NCI-H2227 (cell line): Measurements from ENCODE around the gene KCNH2.

ENCODE experiments used
- DNase-seq: peaks from one replicate; lab custom pipeline; 2025; ENCODE audit not compliant: unreplicated experiment; lab: John Stamatoyannopoulos, UW

KCNH2 gene

DNA sequence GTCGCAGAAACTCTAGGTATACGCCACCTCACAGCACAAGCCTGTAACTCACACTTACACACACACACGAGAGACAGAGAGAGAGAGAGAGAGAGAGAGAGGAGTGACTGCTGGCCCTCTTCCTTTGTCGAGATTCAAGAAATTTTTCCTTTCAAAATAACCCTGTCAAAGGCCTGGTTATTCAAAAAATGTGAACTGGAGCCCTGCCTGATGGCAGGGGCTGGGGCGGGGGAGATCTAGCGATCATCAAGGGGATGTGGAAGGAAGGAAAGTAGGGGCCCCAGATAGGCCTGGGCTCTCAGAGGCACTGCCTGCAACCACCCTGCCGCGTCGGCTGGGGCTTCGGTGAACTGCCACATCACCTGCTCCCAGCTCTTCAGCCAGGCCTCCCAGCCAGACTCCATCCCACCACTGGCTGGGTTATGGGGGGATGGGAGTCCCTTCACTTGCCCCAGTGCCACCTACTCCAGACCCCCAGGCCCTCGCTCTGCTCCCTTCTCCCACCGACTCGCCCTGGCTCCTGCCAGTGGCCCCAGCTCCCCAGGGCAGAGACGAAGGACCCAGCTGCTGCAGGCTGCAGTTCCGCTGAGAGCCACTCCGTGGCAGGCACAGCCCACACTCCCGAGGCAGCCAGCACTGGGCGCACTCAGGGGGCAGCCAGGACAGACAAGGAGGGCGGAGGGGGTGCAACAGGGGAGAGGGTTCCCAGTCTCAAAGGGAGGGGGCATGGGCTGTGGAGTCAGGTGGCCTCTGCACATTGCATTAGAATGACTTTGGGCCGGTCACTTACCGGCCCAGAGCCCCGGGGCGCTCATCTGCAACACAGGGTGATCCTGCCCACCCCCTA lies 15.3 kb downstream of the KCNH2 start:
- peak; percentile 81 for DNase-seq

DNA sequence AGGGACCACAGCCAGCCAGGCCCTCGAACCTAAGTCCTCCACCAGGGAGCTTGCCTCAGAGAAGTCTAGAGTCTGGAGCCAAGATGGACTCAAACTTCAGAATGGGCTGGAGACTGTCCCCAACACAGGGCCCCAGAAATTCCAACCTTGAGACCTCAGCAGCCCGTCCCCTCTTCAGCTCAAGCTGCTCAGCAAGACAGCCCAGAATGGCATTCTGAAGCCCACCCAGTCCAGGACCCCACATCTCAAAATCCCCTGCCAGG lies 15.9 kb downstream of the KCNH2 start:
- no peak for DNase-seq

DNA sequence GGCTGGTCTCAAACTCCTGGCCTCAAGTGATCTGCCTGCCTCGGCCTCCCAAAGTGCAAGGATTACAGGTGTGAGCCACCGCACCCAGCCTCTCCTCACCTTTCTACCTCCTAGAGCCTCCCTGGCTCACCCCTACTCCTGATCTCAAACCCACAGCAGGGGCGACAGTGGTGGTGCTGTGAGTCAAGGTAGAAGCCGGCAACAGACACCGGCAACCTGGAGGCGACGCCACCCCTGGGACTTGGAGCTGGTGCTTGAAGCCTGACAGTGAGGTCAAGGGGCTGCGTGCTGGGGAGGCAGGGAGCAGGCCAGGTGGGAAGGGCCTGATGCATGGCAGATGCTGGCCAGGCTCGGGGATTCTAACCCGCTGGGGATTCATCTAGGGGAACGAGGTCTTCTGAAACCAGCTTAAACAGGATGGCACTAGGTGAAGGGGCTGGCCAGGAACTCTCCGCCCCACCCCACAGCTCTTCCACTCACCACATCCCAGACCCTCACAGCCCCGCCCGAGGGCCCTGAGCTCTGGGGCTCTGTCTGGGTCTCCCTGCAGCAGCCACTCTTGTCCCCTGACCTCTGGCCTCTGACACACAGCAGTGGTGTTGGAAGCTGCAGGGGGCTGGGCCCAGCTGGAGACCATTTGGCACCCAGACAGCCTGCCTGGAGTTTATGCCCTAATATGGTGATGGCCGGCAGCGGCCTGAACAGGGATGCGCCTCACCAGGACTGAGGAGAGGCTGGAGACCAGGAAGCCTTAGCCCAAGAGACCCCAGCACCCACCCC lies 16.4 kb downstream of the KCNH2 start:
- no peak for DNase-seq

DNA sequence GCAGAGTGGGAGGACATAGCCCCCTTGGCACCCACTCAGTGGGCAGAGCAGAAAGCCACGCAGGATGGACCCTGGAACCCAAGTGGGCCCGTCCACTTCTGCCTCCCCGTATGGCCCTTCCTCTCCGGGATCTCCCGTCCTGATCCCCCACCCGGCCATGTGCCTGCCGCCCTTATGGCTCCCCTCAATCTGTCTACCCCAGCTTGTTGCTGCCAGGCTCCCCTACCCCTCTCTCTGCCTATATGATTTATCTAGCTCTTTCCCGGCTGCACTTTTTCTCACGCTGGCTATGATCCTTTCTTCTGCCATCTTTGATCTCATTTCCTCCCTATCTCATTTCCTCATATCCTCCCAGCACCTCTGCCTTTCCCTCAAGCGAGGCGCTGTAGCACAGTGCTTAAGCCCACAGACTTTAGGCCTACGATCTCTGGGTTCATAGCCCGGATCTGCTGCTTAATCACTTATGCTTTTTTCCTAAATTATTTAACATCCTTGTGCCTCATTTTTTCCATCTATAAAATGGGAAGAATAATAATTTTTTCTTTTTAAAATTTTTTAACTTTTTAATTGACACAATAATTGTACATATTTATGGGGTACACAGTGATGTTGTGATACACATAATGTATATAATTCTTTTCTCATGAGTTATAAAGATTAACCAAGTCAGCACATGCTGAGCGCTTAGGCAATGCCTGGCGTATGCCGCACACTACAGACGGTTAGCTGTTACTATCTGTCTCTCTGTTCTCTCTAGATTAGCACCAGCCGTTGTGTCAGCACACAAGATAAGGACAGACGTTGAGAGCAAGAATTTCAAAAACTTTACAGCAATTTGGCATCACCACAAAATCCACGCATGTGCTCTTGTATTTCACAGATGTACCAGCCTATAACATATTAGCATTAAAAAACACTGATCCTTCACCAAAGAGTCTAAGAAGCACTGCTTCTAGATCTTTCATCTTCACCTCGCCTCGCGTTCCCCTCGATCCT lies 18.1 kb downstream of the KCNH2 start:
- no peak for DNase-seq

DNA sequence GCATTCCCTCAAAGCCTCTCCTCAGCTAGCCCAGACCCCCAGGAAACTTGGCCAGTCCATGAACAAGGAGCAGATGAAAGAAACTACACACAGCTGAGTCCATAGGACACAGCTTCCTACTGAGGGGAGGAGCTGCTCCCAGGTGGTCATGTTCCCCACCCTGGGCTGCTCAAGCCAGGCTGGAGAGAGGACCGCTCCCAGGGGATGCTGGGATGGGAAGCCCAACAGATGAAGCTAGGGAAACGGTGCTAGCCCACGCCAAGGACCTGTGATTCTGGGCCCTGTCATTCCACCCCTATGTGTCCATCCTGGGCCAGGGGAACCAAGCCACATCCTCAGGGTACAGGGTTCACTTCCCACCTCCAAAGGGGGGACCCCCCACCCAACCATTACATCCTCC lies 19.0 kb downstream of the KCNH2 start:
- DNase-seq, result no peak

DNA sequence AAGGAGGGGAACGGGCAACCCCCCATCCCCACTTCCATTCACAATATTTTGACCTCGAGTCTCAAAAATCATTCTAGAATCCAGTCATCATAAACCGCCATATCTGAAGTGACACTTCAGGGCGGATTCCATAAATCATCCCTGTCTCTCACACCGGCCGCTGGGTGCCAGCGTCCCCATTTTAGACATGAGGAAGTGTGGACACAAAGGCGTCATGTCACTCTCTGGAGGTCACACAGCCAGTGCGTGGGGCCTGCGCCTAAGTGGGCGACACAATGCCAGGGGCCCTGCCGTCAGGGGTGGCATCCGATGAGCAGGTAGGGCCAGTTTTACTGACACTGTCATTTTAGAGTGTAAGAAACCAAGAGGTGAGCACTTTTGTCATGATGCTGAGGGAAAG lies 19.5 kb downstream of the KCNH2 start:
- DNase-seq, result no peak

DNA sequence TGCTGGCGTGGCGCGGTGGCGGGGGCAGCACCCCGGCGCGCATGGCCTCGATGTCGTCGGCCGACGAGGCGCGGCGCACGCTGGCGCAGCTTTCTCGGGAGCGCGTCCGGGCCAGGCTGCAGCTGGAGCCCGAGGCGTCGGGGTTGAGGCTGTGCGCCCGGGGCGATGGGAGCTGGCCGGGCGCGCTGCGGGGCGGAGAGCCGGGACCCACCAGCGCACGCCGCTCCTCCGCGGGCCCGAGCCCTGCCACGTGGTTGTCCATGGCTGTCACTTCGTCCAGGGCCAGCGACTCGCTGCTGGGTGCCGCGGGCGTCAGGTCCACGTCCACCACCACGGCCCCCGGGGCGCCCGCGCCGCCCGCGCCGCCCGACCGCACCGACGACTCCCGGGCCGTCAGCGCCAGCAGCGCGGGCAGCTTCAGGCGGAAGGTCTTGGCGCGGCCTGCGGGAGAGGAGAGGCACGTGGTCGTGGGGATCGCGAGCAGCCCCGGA lies 20.0 kb downstream of the KCNH2 start:
- DNase-seq, result no peak

DNA sequence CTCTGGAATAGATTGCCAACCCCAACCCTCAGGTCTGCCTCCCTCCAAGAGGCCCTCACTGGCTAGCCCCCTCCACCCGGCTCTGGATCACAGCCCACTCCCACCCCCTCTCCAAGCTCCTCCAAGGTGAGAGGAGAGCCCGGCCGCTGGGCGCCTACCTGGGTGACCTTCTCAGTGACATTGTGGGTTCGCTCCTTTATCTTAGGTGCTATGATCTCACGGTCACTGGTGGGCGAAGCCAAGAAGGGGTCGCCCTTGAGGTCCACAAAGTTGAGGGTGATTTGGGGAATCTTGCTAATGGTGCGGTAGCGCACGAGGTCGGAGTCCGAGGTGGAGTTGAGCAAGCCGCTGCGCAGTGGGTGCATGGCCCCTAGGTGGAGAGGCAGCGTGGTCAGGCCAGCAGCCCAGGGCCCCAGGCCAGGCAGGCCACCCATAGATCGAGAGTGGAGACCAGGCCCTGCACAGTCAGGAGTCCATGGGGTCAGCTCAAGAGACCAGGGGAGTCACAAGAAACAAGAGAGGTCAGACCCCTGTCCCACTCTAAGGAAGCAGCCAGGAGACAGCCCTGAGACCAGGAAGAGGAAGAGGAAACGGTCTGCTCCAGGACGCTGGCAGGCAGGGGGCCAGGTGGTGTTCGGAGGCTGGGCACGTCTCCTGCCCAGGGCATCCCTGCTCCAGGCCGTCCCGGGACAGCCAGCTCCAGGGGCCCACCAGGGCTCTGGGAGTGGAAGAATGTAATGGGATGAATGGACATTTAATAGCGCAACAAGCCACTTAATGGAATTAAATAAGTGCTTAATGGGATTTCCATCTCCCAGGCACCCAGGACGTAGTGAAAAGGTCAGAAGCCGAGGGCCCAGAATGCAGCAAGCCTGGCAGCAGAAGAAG lies 20.7 kb downstream of the KCNH2 start:
- no peak for DNase-seq

DNA sequence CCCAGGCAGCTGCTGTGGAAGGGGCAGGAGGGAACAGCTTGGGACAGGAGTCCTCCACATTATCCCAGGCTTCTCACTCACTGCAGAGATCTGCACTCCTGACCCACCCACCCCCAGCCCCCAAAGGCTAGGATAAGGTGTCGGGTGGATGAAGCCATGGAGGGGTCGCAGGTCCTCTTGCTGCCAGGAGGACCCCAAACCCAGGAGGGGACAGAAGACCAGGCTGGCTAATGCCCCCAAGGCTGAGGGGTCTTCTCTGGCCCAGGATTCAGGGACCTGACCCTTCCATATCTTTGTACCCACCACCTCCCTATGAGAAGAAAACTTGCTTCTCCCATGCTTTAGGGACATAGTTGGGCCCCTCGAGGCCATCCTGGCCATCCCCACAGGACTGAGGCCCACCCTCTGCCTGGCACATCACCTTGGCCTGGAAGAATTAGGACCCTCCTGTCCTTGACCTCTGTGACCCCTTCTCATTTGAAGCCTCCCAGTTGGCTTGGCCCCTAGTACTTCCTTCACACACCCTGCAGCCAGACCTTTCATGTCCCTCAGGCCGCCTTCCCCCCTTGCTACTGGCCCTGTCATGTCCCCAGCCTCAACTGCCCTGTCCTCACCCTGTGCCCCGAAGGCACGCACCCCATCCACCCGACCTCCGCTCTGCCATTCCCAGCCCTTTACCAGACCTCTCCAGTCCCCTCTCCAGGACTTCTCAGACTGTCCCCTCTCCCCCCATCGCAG lies 21.6 kb downstream of the KCNH2 start:
- no peak for DNase-seq

DNA sequence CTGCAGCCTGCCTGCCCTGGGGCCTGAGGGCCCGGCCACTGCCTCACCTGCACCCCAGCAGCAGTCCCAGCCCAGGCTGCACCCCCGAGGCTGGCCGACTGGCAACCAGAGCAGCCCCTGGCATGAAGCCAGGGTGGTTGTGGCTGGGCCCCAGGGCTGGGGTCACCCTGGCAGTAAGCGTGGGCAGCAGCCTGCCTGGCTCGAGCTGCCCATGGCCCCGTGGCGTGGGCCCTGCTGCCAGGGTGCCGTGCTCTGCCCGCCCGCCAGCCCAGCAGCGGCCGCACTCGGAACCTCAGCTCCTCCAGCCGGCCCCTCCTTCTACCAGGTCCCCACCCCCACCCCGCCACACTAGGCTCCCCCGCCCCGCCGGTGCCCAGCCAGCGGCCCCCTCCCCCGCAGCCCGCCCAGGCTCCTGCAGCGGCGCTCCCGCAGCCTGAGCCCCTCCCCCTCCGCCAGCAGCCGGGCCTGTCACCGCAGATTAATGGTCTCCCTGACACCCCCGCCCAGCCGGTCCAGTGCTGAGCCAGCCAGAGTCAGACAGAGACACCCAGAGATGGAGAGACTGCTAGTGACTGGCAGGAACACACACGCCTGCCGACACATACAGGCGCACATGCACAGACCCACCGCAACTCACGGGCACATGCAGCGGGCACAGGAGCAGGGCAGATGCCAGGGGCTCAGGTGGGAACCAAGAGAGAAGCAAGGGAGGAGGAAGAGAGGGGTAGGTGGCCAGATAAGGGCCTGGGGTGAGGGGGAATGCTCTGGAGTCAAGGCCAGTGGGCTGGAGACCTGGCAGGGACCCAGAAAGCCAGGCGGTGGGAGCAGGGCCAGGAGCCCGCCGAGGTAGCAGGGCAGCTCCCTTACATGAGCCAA lies 22.4 kb downstream of the KCNH2 start:
- peak; percentile 92 for DNase-seq

DNA sequence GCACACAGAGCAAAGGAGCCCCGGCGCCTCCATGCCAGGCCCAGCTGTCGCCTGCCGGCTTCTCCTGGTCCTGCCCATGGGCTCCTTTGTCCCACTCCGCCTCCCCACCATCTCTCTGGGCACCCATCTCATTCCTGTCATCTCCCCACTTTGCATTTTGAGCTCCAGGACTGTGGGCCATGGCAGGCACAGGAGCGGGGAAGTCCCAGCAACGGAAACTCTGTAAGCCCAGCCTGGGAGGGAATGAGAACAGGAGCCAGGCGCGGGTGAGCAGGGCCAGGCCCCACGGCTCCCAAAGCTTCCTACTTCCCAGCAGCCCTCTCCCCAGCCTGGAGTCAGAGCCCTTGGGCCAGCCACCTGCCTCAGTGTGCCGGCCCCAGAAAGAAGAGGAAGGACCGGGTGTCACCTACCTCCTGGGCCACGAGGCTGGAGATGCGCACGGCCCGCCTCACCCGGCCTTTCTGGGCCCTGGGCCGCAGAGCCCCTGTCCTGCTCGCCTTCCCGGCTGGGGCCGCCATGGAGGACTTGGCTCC lies 23.1 kb downstream of the KCNH2 start:
- no peak for DNase-seq

DNA sequence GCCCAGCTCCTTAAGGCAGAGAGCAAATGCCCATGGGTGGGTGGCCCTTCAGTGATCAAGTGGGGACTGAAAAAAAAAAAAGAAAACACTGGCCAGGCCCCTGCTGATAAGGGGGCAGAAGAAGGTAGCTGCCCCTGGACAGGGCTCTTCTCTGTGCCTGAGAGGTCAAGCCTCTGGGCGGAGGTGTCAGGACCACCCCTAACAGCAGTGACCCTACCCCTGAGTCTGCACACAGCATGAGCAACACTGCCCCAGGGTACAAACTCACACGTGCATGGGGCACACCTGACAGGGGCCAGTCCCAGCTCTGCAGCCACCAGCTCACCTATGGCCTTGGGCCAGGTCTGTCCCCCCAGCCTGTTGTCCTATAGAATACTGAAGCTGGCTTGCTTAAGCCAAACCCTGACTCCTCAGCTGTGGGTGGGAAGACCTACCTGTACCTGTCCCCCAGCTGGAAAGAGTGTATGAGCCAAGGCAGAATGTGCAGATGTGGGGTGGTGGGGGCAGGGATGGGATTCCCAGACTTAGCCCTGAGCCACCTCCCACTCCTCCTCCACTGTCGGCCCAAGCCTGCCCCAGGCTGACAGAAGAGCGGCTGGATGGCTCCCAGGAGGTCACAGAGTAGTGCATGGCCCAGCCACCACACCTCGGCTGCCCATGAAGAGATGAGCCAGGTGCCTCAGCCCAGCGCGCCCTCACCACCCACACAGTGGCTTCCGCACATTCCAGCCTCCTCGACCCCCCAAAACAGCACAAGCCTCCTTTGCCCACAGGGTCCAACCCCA lies 23.7 kb downstream of the KCNH2 start:
- DNase-seq, result no peak

DNA sequence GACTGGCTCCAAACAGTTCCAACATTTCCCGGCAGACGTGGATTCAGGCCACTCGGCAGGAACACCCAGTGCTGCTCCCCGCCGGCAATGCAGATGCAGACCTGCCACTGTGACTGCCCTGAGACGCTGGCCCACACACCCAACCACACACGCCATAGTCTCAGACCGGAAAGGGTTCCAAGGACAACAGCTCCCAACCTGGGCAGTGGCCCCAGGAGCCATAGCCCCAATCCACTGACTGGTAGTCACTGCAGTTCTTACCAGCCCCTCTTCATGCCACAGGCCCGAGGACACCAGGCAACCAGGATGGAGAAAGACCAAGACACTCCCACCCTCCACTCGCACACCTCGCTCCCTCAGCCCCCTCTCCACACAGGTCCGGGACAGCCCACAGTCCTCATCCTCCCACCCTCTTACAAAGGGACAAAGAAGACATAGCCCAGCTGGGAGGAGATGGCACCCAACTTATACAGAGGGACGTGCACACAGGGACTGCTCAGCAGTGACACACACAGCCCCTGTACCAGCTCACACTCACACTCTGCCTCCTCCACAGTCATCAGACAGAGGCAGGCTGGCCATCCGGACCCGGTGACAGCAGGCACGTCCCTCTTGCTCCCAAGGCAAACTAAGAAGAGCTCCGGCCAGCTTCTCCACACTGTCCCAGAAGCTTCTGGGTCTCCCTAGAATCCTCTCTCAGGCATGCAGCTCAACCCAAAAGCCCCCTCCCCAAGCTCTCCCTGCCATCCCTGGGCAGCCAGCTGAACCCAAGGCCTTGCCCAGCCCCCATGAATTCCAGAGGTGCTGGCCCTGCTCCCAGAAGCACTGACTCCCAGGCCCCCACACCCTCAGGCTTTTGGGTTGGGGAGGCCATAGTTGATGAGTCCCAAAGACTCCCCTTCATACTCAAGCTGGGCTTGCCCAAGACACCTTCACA lies 24.8 kb downstream of the KCNH2 start:
- DNase-seq, result no peak

DNA sequence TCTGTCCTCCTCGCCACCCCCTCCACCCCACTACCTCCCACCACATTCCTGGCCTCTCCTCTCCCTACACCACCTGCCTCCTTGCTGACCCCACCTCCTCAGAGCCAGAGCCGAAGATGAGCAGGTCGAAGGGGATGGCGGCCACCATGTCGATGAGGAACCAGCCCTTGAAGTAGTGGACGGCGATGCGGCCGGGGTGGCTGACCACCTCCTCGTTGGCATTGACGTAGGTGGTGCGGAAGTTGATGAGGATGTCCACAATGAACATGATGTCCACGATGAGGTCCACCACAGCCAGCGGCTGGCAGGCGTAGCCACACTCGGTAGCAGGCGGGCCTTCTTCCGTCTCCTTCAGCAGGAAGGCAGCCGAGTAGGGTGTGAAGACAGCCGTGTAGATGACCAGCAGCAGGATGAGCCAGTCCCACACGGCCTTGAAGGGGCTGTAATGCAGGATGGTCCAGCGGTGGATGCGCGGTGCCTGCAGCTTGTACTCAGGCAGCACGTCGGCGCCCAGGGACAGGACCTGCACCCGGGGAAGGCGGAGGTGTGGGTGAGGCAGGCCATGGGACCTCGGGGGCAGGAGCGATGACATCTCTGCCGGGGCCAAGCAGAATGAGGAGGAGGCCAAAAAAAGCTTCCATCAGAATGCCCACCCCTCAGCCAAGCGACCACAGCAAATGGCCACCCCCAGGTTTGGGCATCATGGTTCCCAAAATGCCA lies 25.6 kb downstream of the KCNH2 start:
- DNase-seq, result no peak

DNA sequence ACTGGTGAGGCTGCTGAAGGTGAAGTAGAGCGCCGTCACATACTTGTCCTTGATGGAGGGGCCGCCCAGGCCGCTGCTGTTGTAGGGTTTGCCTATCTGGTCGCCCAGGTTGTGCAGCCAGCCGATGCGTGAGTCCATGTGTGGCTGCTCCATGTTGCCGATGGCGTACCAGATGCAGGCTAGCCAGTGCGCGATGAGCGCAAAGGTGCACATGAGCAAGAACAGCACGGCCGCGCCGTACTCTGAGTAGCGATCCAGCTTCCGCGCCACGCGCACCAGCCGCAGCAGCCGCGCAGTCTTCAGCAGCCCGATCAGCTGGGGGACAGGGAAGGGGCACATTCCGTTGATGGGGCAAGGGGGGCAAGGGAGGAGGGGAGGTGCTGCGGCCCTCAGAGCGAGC lies 26.6 kb downstream of the KCNH2 start:
- no peak for DNase-seq

DNA sequence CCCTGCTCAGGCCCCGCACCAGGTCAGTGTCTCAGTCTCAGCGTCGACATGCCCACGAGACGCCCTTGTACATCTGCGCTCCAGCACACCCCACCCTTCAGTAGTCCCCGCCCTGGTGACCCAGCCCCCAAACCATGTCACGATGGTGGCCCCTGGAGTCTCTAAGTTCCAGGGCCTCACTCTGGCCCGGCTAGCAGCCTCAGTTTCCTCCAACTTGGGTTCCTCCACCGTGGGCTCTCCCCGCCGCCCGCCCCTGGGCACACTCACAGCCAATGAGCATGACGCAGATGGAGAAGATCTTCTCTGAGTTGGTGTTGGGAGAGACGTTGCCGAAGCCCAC lies 27.0 kb downstream of the KCNH2 start:
- DNase-seq, result no peak
